Skeletal muscle cell (primary cell): ENCODE measurements around the gene PDGFRA.
"Not testable (repeated sequence)": the region's sequence is repeated elsewhere in the genome, so short reads cannot be mapped to it uniquely, and the experiment has no call there.

ENCODE experiments used
- DNase-seq: peaks from one replicate; pipeline ENCODE4 v3.0.0-alpha.2; 2010; ENCODE audit warnings: low read depth
- H3K4me3 ChIP-seq: 2 replicates; pipeline ENCODE4 v1.5.1; 2011; ENCODE audit warnings: low read depth, mild to moderate bottlenecking, control low read depth, low read length, moderate library complexity

Gene PDGFRA

DNA sequence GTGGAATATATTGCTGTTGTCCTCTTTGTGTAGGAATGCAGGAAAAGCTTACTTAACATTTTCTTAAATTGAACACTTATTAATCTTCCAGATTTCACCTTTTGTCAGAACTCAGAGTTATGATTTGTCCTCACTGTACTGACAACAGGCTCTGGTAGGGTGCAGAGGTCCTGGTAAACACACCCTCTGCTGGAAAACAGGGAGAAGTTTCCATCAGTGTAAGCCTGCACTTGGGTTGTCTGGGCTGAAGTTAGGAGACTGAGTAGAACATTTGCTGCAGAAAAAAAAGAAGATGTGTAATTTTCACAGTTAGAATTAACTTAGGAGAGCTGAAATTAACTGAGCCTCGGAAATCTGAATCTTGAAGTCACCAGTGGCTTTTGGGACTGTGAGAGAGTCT is 23.2 kb downstream of the PDGFRA start:
- H3K4me3 ChIP-seq, DNase-seq: not testable (repeated sequence)

DNA sequence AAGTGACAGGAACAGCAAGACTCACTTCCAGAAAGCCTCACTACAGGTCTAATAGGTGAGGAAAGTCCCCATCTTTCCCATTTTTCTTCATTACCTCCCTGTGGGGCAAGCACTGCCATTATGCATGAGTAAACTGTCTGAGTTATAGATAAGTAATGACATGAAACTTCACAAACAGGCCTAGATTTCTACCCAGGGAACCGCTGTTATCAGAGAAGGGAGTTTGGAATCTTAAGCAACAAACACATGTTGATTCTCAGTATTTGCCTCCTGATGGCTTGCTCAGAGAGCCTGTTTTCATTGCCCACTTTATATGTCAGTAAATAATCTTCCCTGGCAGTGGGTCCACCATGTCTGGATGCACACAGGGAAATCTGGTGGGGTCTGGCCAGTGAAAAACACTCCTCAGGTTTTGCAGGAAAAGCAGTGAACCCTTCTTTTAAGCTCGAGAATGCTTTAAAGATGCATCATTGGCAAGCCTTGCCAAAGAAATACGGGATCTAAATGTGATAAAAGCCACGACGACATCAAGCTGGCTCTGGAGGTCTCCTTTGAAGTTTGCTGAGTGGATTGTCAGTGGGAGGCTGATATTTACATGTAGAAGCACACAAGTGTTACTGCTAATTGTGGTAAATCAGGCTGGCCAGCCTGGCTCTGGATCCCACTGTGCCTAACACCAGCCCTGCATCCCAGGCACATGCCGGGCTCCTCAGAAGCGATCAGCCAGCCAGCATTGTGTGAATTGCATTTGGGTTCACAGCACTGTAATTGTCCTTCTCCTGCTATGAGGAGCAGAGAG is 25.2 kb downstream of the PDGFRA start:
- H3K4me3 ChIP-seq = no peak overlapping the region
- no peak for DNase-seq

DNA sequence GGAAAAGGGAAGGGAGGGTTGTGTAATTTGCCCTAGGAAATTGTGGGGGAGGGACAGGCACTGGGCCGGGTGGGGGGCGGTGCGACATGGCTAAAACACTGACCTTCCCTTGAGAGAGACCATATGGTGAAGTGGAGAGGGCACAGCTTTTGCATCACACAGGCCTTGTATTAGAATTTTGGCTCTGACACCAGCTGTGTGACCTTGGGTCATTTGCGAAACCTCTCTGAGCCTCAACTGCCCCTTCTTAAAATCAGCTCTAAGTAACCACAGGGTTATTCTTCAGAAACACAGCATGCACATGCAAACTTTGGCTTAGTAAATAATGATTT is 25.8 kb downstream of the PDGFRA start:
- H3K4me3 ChIP-seq = no peak overlapping the region
- DNase-seq = no peak

- no peak for DNase-seq
- no peak overlapping the region for H3K4me3 ChIP-seq
These were observed 26.8 kb downstream of the PDGFRA start for GRCh38 chr4:54255881-54256280.

DNA sequence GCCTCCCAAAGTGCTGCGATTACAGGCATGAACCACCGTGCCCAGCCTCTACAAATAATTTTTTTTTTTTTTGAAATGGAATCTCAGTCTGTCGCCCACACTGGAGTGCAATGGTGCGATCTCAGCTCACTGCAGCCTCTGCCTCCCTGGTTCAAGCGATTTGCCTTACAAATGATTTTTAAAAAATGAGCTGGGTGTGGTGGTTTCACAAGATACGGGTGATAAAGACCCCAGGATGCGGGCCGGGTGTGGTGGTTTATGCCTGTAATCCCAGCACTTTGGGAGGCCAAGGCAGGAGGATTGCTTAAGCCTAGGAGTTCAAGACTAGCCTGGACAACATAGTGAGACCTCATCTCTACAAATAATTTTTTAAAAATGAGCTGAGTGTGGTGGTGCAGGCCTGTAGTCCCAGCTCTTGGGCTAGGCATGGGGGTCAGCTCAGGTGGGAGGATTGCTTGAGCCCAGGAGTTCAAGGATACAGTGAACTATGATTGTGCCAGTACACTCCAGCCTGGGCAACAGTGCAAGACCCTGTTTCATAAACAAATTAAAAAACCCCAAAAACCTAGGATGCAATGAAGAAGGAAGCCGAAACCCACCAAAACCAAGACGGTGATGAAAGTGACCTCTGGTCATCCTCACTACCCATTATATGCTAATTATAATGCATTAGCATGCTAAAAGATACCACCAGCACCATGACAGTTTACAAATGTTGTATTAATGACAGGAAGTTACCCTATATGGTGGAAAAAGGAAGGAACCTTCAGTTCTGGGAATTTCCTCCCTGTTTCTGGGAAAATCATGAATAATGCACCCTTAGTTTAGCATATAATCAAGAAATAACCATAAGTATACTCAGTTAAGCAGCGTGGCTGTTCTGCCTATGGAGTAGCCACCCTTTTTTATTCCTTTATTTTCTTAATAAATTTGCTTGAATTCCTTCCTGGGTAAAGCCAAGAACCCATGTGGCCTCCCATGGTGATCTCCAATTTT is 27.7 kb downstream of the PDGFRA start:
- no peak for DNase-seq
- no peak overlapping the region for H3K4me3 ChIP-seq

- H3K4me3 ChIP-seq = no peak overlapping the region
- DNase-seq = no peak
These were observed 36.3 kb downstream of the PDGFRA start for GRCh38 chr4:54265366-54265765.

GRCh38 chr4:54268151-54268550 is 39.1 kb downstream of the PDGFRA start:
- H3K4me3 ChIP-seq = no peak overlapping the region
- no peak for DNase-seq

DNA sequence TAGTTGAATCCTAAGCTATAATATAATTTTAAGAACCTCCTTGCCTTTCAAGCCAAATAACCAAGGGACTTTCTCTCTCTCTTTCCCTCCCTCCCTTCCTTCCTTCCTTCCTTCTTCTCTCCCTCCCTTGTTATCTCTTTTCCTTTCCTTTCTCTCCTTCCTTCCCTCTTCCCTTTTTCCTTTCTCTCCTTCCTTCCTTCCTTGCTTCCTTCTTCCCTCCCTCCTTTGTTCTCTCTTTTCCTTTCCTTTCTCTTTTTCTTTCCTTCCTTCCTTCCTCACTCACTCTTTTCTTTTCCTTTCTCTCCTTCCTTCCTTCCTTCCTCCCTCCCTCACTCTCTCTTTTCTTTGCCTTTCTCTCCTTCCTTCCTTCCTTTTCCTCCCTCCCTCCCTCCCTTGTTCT is 42.4 kb downstream of the PDGFRA start:
- no peak for DNase-seq
- H3K4me3 ChIP-seq = no peak overlapping the region

DNA sequence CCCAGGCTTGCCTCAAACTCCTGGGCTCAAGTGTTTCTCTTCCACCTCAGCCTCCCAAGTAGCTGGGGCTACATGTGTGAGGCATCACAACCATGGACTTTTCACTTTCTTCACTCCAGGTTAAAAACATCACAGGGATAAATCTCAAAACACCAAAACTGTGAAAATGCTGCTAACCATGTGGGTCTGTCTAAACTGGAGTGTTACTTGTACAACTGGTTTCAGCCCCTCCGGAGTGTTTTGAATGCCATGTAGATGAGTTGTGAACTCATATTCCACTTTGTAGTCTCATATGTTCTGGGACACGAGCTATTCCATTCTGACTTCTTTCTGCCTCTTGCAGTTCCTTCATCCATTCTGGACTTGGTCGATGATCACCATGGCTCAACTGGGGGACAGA is 43.0 kb downstream of the PDGFRA start:
- no peak for DNase-seq
- H3K4me3 ChIP-seq = no peak overlapping the region

DNA sequence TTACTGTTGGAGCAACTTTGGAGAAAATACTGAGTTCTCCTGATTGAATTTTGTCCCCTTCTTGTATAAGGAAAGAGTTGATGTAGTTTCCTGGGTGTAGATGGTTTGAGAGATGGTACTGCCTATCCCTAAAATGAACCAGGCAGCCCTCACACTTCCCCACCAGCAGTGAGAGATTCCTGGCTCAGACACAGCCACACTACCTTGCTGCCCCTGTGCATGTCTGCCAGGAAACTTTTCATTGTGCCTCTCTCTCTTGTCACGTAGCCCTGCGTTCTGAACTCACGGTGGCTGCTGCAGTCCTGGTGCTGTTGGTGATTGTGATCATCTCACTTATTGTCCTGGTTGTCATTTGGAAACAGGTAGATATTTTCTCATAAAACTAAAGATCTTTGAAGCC is 45.2 kb downstream of the PDGFRA start:
- no peak overlapping the region for H3K4me3 ChIP-seq
- no peak for DNase-seq

- no peak overlapping the region for H3K4me3 ChIP-seq
- DNase-seq = no peak
These were observed 45.9 kb downstream of the PDGFRA start for GRCh38 chr4:54274795-54275665.

DNA sequence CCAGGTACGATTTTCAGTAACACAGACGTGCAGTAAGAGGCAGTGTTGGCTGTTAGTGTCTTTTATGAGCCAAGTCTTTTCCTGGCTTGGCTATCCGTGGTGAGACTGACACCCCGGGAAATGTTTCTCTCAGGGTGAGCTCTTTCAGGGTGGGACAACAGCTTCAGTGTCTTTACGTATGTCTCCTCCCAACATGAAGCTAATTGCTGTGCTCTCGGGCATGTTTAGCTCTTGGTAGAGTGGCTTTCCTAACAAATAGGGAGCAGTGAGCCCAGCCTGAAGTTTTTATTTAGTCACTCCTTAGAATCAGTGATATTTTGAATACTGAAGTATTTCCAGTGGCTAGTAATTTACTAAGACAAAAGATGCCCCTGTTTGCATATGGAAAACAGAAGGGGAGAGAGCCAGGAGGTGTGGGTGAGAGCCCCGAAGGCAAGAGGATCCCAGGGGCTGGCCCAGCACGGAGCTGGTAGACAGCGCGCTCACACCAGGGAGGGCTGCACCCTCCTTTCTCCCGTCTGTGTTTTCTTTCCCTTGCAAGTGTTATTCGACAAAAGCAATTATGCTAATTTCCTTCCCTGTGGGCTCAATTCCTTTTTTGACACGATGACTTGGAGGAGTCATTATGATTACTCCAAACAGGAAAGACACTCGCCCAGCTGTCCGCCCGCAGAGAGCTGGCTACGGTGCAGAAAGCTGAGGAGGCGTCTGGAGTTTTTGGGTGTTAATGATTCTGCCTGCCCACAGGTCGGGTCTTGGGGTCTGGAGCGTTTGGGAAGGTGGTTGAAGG is 47.7 kb downstream of the PDGFRA start:
- no peak for DNase-seq
- H3K4me3 ChIP-seq = no peak overlapping the region

- no peak overlapping the region for H3K4me3 ChIP-seq
- DNase-seq = peak; percentile 28
These were observed 48.6 kb downstream of the PDGFRA start for GRCh38 chr4:54277691-54278090.

GRCh38 chr4:54278216-54278615 is 49.1 kb downstream of the PDGFRA start:
- no peak for DNase-seq
- H3K4me3 ChIP-seq = no peak overlapping the region

DNA sequence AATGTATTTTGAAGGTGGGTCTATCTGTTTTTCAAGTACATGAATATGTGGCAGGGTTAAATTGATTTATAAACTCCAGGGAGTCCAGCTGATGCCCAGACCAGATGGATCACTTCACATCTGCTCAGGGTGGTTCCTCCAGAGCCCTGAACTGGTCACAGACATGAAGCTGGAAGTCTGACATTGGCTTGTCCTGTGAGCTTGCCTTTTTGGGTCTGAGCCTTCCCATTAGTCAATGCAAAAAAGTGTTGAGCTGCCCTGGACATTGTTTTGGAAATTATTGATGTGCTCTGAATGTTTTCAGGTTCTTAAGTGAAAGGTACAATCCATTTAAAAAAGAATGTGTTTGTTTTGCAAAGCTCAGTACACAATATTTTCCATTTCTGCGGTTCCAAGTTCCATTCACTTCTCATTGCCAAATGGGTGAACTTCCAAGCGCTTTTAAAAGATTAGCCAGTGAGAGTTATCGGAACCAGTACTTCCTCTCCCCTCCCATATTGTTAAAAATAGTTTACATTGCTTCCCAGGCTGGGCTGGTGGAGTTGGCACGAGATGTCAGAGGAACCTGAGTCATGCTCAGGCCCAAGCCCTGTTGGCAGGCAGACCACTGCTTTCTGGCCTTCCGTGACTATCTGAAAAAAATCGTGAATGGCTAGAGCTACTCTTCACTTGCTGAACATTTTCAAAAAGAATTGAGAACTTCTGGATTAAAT is 52.1 kb downstream of the PDGFRA start:
- no peak overlapping the region for H3K4me3 ChIP-seq
- peak; percentile 63 for DNase-seq

DNA sequence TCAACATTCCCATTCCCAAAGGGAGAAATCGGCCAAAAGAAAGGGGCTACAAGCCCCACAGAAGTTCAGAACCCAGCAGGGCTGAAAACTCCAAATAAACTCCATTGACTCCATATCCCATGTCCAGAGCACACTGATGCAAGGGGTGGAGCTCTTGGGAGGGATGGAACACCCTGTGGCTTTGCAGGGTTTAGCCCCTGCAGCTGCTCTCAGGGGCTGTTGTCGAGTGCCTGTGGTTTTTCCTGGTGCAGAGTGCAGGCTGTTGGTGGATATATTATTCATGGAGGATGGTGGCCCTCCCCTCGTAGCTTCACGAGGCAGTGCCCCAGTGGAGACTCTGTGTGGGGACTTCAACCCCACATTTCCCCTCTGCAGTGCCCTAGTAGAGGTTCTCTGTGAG is 53.7 kb downstream of the PDGFRA start:
- DNase-seq = no peak
- H3K4me3 ChIP-seq = no peak overlapping the region

- no peak overlapping the region for H3K4me3 ChIP-seq
- DNase-seq = no peak
These were observed 60.2 kb downstream of the PDGFRA start for GRCh38 chr4:54289316-54289715.

GRCh38 chr4:54290980-54291379 is 61.9 kb downstream of the PDGFRA start:
- no peak overlapping the region for H3K4me3 ChIP-seq
- no peak for DNase-seq
